ENCODE results near the gene TMPRSS12. TPM values are rescaled to one million over a fixed set of nuclear protein-coding genes. Genes with fewer than 3 reads are reported as not detected.
"Not testable (repeated sequence)": the region's sequence is repeated elsewhere in the genome, so short reads cannot be mapped to it uniquely, and the experiment has no call there.

TMPRSS12 gene
- total and polyA plus RNA-seq, 2 experiments from 2014 or later: not detected

GRCh38 chr12:50930477-50930876 is 87.8 kb downstream of the TMPRSS12 start:
- H3K9me3 Mint-ChIP-seq; H3F3A ChIP-seq (replicated peaks; ENCODE audit: low read depth); H3K9me2 ChIP-seq (ENCODE audit: insufficient read depth); H4K20me1 ChIP-seq (replicated peaks; ENCODE audit: insufficient read depth); H3K27me3 ChIP-seq (ENCODE audit: insufficient read depth); H3K36me3 ChIP-seq (ENCODE audit: insufficient read depth); DNase-seq (ENCODE audit: low spot score); H3K4me3 Mint-ChIP-seq; H2AFZ ChIP-seq; H3K27me3 Mint-ChIP-seq (ENCODE audit: insufficient read depth, low read depth, poor library complexity); ATAC-seq; H3K4me3 ChIP-seq; H3K4me2 ChIP-seq: not testable (repeated sequence)
- peak overlapping the region; percentile 53; the same call in 1 of the 2 replicates for H3K27ac ChIP-seq (ENCODE audit: low read depth)
- Mint-ChIP-seq H3K36me3 (ENCODE audit: low read depth) (peaks cover 21% of the 10 kb centered on the region), H3K4me1 (peaks cover 30% of the 10 kb centered on the region), H3K27ac (peak overlapping the region; percentile 23; the same call in 1 of the 2 replicates)
- H3K4me1 ChIP-seq (ENCODE audit: insufficient read depth): peaks cover 63% of the 10 kb centered on the region
- H3K79me2 ChIP-seq (replicated peaks; ENCODE audit: insufficient read depth): peaks cover 44% of the 10 kb centered on the region

- no peak overlapping the region for H3K4me2 ChIP-seq
- H3K36me3 ChIP-seq (ENCODE audit: insufficient read depth): peaks cover 3% of the 10 kb centered on the region; the same call in 1 of the 2 replicates
- Mint-ChIP-seq H3K27ac (no peak overlapping the region), H3K36me3 (ENCODE audit: low read depth) (peaks cover 29% of the 10 kb centered on the region), H3K9me3 (peaks cover 15% of the 10 kb centered on the region), H3K27me3 (ENCODE audit: insufficient read depth, low read depth, poor library complexity) (peaks cover 4% of the 10 kb centered on the region), H3K4me3 (no peak overlapping the region), H3K4me1 (peaks cover 24% of the 10 kb centered on the region)
- ATAC-seq (no peak), DNase-seq (ENCODE audit: low spot score) (no peak)
- peaks cover 21% of the 10 kb centered on the region for H3K79me2 ChIP-seq (replicated peaks; ENCODE audit: insufficient read depth)
- H2AFZ ChIP-seq: no peak overlapping the region
- peaks cover 41% of the 10 kb centered on the region for H3K4me1 ChIP-seq (ENCODE audit: insufficient read depth)
- H3K4me3 ChIP-seq: no peak overlapping the region
- no peaks in the 10 kb centered on the region for H3F3A ChIP-seq (replicated peaks; ENCODE audit: low read depth)
- no peaks in the 10 kb centered on the region for H3K27me3 ChIP-seq (ENCODE audit: insufficient read depth)
- no peak for TF ChIP-seq EZH2phosphoT487 (IDR thresholded peaks at IDR 0.05; ENCODE audit: unreplicated experiment)
- H4K20me1 ChIP-seq (replicated peaks; ENCODE audit: insufficient read depth): no peaks in the 10 kb centered on the region
- peak overlapping the region; percentile 70 for H3K27ac ChIP-seq (ENCODE audit: low read depth)
- H3K9me2 ChIP-seq (ENCODE audit: insufficient read depth): no peaks in the 10 kb centered on the region
Measured at GRCh38 chr12:50932787-50933280, 90.1 kb downstream of the TMPRSS12 start.

- peaks cover 4% of the 10 kb centered on the region for H3K27me3 Mint-ChIP-seq (ENCODE audit: insufficient read depth, low read depth, poor library complexity)
- Histone ChIP-seq H3K36me3 (ENCODE audit: insufficient read depth) (peaks cover 3% of the 10 kb centered on the region; the same call in 1 of the 2 replicates), H3K4me1 (ENCODE audit: insufficient read depth) (peaks cover 36% of the 10 kb centered on the region), H3K27ac (ENCODE audit: low read depth) (peak overlapping the region; percentile 70), H2AFZ (no peak overlapping the region), H3K4me2 (no peak overlapping the region), H3F3A (replicated peaks; ENCODE audit: low read depth) (no peaks in the 10 kb centered on the region), H4K20me1 (replicated peaks; ENCODE audit: insufficient read depth) (no peaks in the 10 kb centered on the region), H3K79me2 (replicated peaks; ENCODE audit: insufficient read depth) (peaks cover 13% of the 10 kb centered on the region), H3K9me2 (ENCODE audit: insufficient read depth) (no peaks in the 10 kb centered on the region), H3K27me3 (ENCODE audit: insufficient read depth) (no peaks in the 10 kb centered on the region), H3K4me3 (no peak overlapping the region)
- H3K4me3 Mint-ChIP-seq: no peak overlapping the region
- DNase-seq (ENCODE audit: low spot score) (no peak), ATAC-seq (no peak; the same call in 1 of the 3 replicates)
- peaks cover 18% of the 10 kb centered on the region for H3K4me1 Mint-ChIP-seq
- peaks cover 32% of the 10 kb centered on the region for H3K36me3 Mint-ChIP-seq (ENCODE audit: low read depth)
- peaks cover 18% of the 10 kb centered on the region for H3K9me3 Mint-ChIP-seq
- no peak overlapping the region for H3K27ac Mint-ChIP-seq
- no peak for TF ChIP-seq REST (IDR thresholded peaks at IDR 0.05; ENCODE audit: unreplicated experiment)
- TF ChIP-seq JUNB (IDR thresholded peaks at IDR 0.05; ENCODE audit: unreplicated experiment): no peak
- TF ChIP-seq CTCF (conservative IDR thresholded peaks at IDR 0.05; ENCODE audit: low read depth in 2 of 2): no peak
- TF ChIP-seq EZH2phosphoT487 (IDR thresholded peaks at IDR 0.05; ENCODE audit: unreplicated experiment): no peak
Measured at GRCh38 chr12:50933459-50934124, 90.9 kb downstream of the TMPRSS12 start.
